K562 (cell line): ENCODE measurements around the gene AKT2. TPM values are rescaled to one million over a fixed set of nuclear protein-coding genes. Genes with fewer than 3 reads are reported as not detected.
A peak's percentile ranks its signal among the peaks of the same experiment; 100 is the strongest.

Source experiments
- CBX1 ChIP-seq: sonication (generic); IDR thresholded peaks from 2 replicates; pipeline ENCODE4 v1.6.1; 2016; ENCODE audit warnings: antibody characterized with exemption, low read depth, mild to moderate bottlenecking
- CC2D1A ChIP-seq: fragments of 450-650 bp; IDR thresholded peaks from 2 replicates; pipeline ENCODE4 v1.6.1; 2017; ENCODE audit warnings: mild to moderate bottlenecking
- CCAR2 ChIP-seq: fragments of 200-400 bp; formaldehyde crosslinking; IDR thresholded peaks from 2 replicates; pipeline ENCODE4 v1.6.1; 2017; ENCODE audit warnings: mild to moderate bottlenecking, low read depth, low read length
- DNMT1 ChIP-seq: fragments of 450-650 bp; IDR thresholded peaks from 2 replicates; pipeline ENCODE4 v1.6.1; 2016; ENCODE audit warnings: antibody characterized with exemption, mild to moderate bottlenecking
- DPF2 ChIP-seq: fragments of 450-650 bp; IDR thresholded peaks from 2 replicates; pipeline ENCODE4 v1.6.1; 2016
- FOXK2 ChIP-seq, 2 experiments: fragments of 450-650 bp; IDR thresholded peaks in 1 of 2; conservative IDR thresholded peaks in 1 of 2; 2 replicates each; pipeline ENCODE4 v1.6.1; 2016; ENCODE audit warnings: low read depth in 2 of 2, mild to moderate bottlenecking in 1 of 2
- FOXP1 ChIP-seq: sonication (generic); formaldehyde crosslinking; IDR thresholded peaks from 2 replicates; pipeline ENCODE4 v1.8.0; 2022; ENCODE audit warnings: mild to moderate bottlenecking, missing genetic modification reagents
- GABPA ChIP-seq: fragments of 200-800 bp; sonication (Bioruptor generic); conservative IDR thresholded peaks from 2 replicates; pipeline ENCODE4 v1.6.1; 2016; ENCODE audit warnings: low read depth, missing genetic modification characterization, missing compliant biosample characterization
- GABPB2 ChIP-seq: fragments of 250-450 bp; sonication (Bioruptor Pico); conservative IDR thresholded peaks from 2 replicates; pipeline ENCODE4 v1.5.1; 2021; ENCODE audit warnings: mild to moderate bottlenecking
- IFI16 ChIP-seq: fragments of 250-450 bp; sonication (Bioruptor Pico); IDR thresholded peaks from 2 replicates; pipeline ENCODE4 v2.1.2; 2022; ENCODE audit warnings: mild to moderate bottlenecking, inconsistent platforms
- MECOM ChIP-seq: fragments of 250-450 bp; sonication (Bioruptor Pico); IDR thresholded peaks from 2 replicates; pipeline ENCODE4 v1.8.0; 2022; ENCODE audit warnings: inconsistent platforms
- NCOA4 ChIP-seq: fragments of 450-650 bp; IDR thresholded peaks from 2 replicates; pipeline ENCODE4 v1.6.1; 2018; ENCODE audit warnings: mild to moderate bottlenecking; ENCODE audit not compliant: partially characterized antibody
- NONO ChIP-seq, 2 experiments: fragments of 200-400 bp in 1 of 2; fragments of 450-650 bp in 1 of 2; formaldehyde crosslinking in 1 of 2; IDR thresholded peaks; 2 replicates each; pipeline ENCODE4 v1.6.1; 2017; ENCODE audit warnings: low read depth in 2 of 2, mild to moderate bottlenecking in 2 of 2, moderate library complexity in 2 of 2, low read length in 1 of 2
- PHB2 ChIP-seq: fragments of 450-650 bp; IDR thresholded peaks from 2 replicates; pipeline ENCODE4 v1.6.1; 2017; ENCODE audit warnings: low read depth
- PRPF4 ChIP-seq: fragments of 200-400 bp; formaldehyde crosslinking; IDR thresholded peaks from one replicate; pipeline ENCODE4 v1.6.1; 2017; ENCODE audit warnings: low read length, low read depth, mild to moderate bottlenecking; ENCODE audit not compliant: insufficient read depth, poor library complexity, severe bottlenecking
- RCOR1 ChIP-seq, 2 experiments: IDR thresholded peaks; 2 replicates each; pipeline ENCODE4 v1.6.1; 2012; ENCODE audit warnings: low read depth in 2 of 2, low read length in 2 of 2, borderline replicate concordance in 1 of 2, improper control_type of control experiment in 1 of 2
- RFX1 ChIP-seq: fragments of 450-650 bp; IDR thresholded peaks from 2 replicates; pipeline ENCODE4 v1.6.1; 2016; ENCODE audit warnings: mild to moderate bottlenecking, moderate library complexity
- SMARCA4 ChIP-seq: fragments of 450-650 bp; IDR thresholded peaks from 2 replicates; pipeline ENCODE4 v1.6.1; 2016
- SNAPC5 ChIP-seq: fragments of 250-450 bp; sonication (Bioruptor Pico); IDR thresholded peaks from 2 replicates; pipeline ENCODE4 v1.8.0; 2021; ENCODE audit warnings: moderate library complexity, mild to moderate bottlenecking, inconsistent platforms
- SOX6 ChIP-seq: fragments of 450-650 bp; IDR thresholded peaks from 2 replicates; pipeline ENCODE4 v1.6.1; 2014; ENCODE audit warnings: mild to moderate bottlenecking
- TRIM28 ChIP-seq: fragments of 450-650 bp; IDR thresholded peaks from 2 replicates; pipeline ENCODE4 v1.6.1; 2017
- ZBTB33 ChIP-seq: sonication (generic); formaldehyde crosslinking; IDR thresholded peaks from 2 replicates; pipeline ENCODE4 v1.8.1; 2023; ENCODE audit warnings: mild to moderate bottlenecking, missing genetic modification reagents
- ZNF217 ChIP-seq: sonication (generic); formaldehyde crosslinking; IDR thresholded peaks from 2 replicates; pipeline ENCODE4 v1.8.0; 2022; ENCODE audit warnings: mild to moderate bottlenecking, missing genetic modification reagents
- ZNF561 ChIP-seq: fragments of 450-650 bp; formaldehyde crosslinking; conservative IDR thresholded peaks from 2 replicates; pipeline ENCODE4 v1.4.0; 2020; ENCODE audit warnings: mild to moderate bottlenecking, moderate library complexity
- ZNF639 ChIP-seq, 2 experiments: fragments of 200-800 bp in 1 of 2; sonication (Bioruptor generic) in 1 of 2; sonication (generic) in 1 of 2; formaldehyde crosslinking in 1 of 2; IDR thresholded peaks in 1 of 2; conservative IDR thresholded peaks in 1 of 2; 2 replicates each; pipeline versions ENCODE4 v1.5.0 to v1.6.1; 2016 to 2020; ENCODE audit warnings: missing compliant biosample characterization in 1 of 2, missing genetic modification characterization in 1 of 2, missing genetic modification reagents in 1 of 2
- ZNF785 ChIP-seq: fragments of 250-450 bp; sonication (Bioruptor Pico); IDR thresholded peaks from 2 replicates; pipeline ENCODE4 v1.4.0; 2020; ENCODE audit warnings: mild to moderate bottlenecking
- ZNF830 ChIP-seq: fragments of 250-450 bp; sonication (Bioruptor Pico); IDR thresholded peaks from 2 replicates; pipeline ENCODE4 v1.5.0; 2021; ENCODE audit warnings: mild to moderate bottlenecking
- polyA plus RNA-seq, 8 experiments: library from polyadenylated mRNA; depleted of rRNA in 4 of 8; stranded (reverse) in 5 of 8; unstranded in 3 of 8; fragments of >200 nt; fragmentation: Nextera tagmentation in 2 of 8; fragmentation: Illumina TruSeq in 1 of 8; extraction: Ambion mirVana in 2 of 8; extraction: Trizol in 1 of 8; gene quantifications; 2 replicates each; pipeline versions ENCODE4 v1.2.1 to v1.2.3, GENCODE V29; 2011 to 2014; ENCODE audit warnings: inconsistent platforms in 1 of 8, missing spikeins in 1 of 8
- total RNA-seq, 7 experiments: library from RNA; depleted of rRNA in 6 of 7; stranded (reverse); fragments of >200 nt in 6 of 7; fragmentation: Illumina TruSeq in 2 of 7; extraction: Trizol in 2 of 7; gene quantifications; 2 replicates each; pipeline versions ENCODE4 v1.2.1 to v1.2.3, GENCODE V29; 2011 to 2021; ENCODE audit warnings: low replicate concordance in 1 of 7

AKT2 gene
- total and polyA plus RNA-seq, 9 of the 15 experiments (the other 6 are each of a cell fraction or from before 2014, with no cell fraction given): 1.1 to 132 (median 67.7) TPM

GRCh38 chr19:40217934-40218890 is 66.9 kb downstream of the AKT2 start, which contains the start of gene TTC9B (continued):
- TF ChIP-seq NONO (IDR thresholded peaks at IDR 0.05; ENCODE audit: low read depth in 2 of 2, low read length in 1 of 2) (no peak), RCOR1 (IDR thresholded peaks at IDR 0.05; ENCODE audit: borderline replicate concordance in 1 of 2, low read depth in 2 of 2, low read length in 2 of 2) (peak; percentile 97 to 100), SNAPC5 (CRISPR knock-in tag) (no peak), SMARCA4 (no peak), ZNF561 (CRISPR knock-in tag) (no peak), DNMT1 (no peak), TRIM28 (no peak), ZNF830 (CRISPR knock-in tag) (no peak), ZNF785 (CRISPR knock-in tag) (no peak), GABPA (no peak), SOX6 (no peak), RFX1 (no peak), MECOM (no peak), DPF2 (no peak), ZNF639 (CRISPR knock-in tag; conservative IDR thresholded peaks at IDR 0.05 in 1 of 2, IDR thresholded peaks at IDR 0.05 in 1 of 2) (no peak), NCOA4 (no peak), ZNF217 (CRISPR knock-in tag) (no peak), CBX1 (no peak), FOXP1 (CRISPR knock-in tag) (0 out of 2 replicates have a peak, but pooled peaks have one; percentile 55), CC2D1A (no peak), FOXK2 (conservative IDR thresholded peaks at IDR 0.05 in 1 of 2, IDR thresholded peaks at IDR 0.05 in 1 of 2; ENCODE audit: low read depth in 2 of 2) (no peak), GABPB2 (CRISPR knock-in tag) (no peak), IFI16 (CRISPR knock-in tag) (no peak), ZBTB33 (no peak), PRPF4 (no peak), CCAR2 (no peak), PHB2 (no peak)
